Neuronal stem cell (in vitro differentiated cells): ENCODE data around the gene LILRB4.
"Not testable (repeated sequence)": the region's sequence is repeated elsewhere in the genome, so short reads cannot be mapped to it uniquely, and the experiment has no call there.

Source experiments
- DNase-seq: peaks from one replicate; pipeline ENCODE4 v3.0.0-alpha.2; 2013; ENCODE audit warnings: low spot score
- H2AFZ ChIP-seq: one replicate; pipeline ENCODE4 v1.6.1; 2013; ENCODE audit warnings: mild to moderate bottlenecking, low read length, inconsistent platforms
- H2AK5ac ChIP-seq: 2 replicates; pipeline ENCODE4 v1.6.1; 2013; ENCODE audit warnings: low read depth, mild to moderate bottlenecking, inconsistent platforms, low read length, moderate library complexity, mixed read lengths
- H2BK120ac ChIP-seq: 2 replicates; pipeline ENCODE4 v1.6.1; 2013; ENCODE audit warnings: low read depth, mild to moderate bottlenecking, inconsistent platforms, low read length, moderate library complexity, mixed read lengths
- H2BK12ac ChIP-seq: one replicate; pipeline ENCODE4 v1.6.1; 2013; ENCODE audit warnings: low read length, inconsistent platforms
- H2BK15ac ChIP-seq: 2 replicates; pipeline ENCODE4 v1.6.1; 2013; ENCODE audit warnings: mild to moderate bottlenecking, low read length, inconsistent platforms, mixed read lengths
- H2BK5ac ChIP-seq: one replicate; pipeline ENCODE4 v1.6.1; 2013; ENCODE audit warnings: inconsistent platforms, mild to moderate bottlenecking, low read length, moderate library complexity
- H3K14ac ChIP-seq: one replicate; pipeline ENCODE4 v1.6.1; 2013; ENCODE audit warnings: low read length, inconsistent platforms
- H3K18ac ChIP-seq: 2 replicates; pipeline ENCODE4 v1.6.1; 2013; ENCODE audit warnings: low read length, inconsistent platforms
- H3K23ac ChIP-seq: 2 replicates; pipeline ENCODE4 v1.6.1; 2013; ENCODE audit warnings: low read depth, mild to moderate bottlenecking, mixed read lengths, low read length, inconsistent platforms; ENCODE audit not compliant: poor library complexity
- H3K27ac ChIP-seq: replicated peaks from 3 replicates; pipeline ENCODE4 v1.5.1; 2013; ENCODE audit warnings: low read length, inconsistent platforms
- H3K27me3 ChIP-seq, 3 experiments: 2 replicates each; pipeline ENCODE4 v1.6.1; 2013; ENCODE audit warnings: low read length in 3 of 3, mild to moderate bottlenecking in 2 of 3, inconsistent platforms in 1 of 3, low read depth in 1 of 3, mixed read lengths in 1 of 3, moderate library complexity in 1 of 3; ENCODE audit not compliant: control insufficient read depth in 3 of 3, insufficient read depth in 3 of 3
- H3K36me3 ChIP-seq, 2 donors: replicated peaks in 1 of 2; 2 replicates each; pipeline ENCODE4 v1.6.1; 2013; ENCODE audit warnings: low read length in 2 of 2; ENCODE audit not compliant: control insufficient read depth in 2 of 2, insufficient read depth in 2 of 2
- H3K4ac ChIP-seq: 2 replicates; pipeline ENCODE4 v1.6.1; 2013; ENCODE audit warnings: inconsistent platforms, mild to moderate bottlenecking, low read length, moderate library complexity
- H3K4me1 ChIP-seq, 2 donors: 1 replicate in 1 of 2; 2 replicates in 1 of 2; pipeline ENCODE4 v1.6.1; 2013; ENCODE audit warnings: low read length in 2 of 2, low read depth in 1 of 2; ENCODE audit not compliant: control insufficient read depth in 2 of 2, insufficient read depth in 1 of 2
- H3K4me2 ChIP-seq: one replicate; pipeline ENCODE4 v1.6.1; 2013; ENCODE audit warnings: mild to moderate bottlenecking, low read length, inconsistent platforms; ENCODE audit not compliant: insufficient read depth, poor library complexity, severe bottlenecking
- H3K4me3 ChIP-seq, 2 donors: 2 replicates each; pipeline ENCODE4 v1.5.1; 2013; ENCODE audit warnings: low read length in 2 of 2, mild to moderate bottlenecking in 2 of 2, inconsistent platforms in 1 of 2, moderate library complexity in 1 of 2
- H3K79me1 ChIP-seq: one replicate; pipeline ENCODE4 v1.6.1; 2013; ENCODE audit warnings: low read depth, mild to moderate bottlenecking, inconsistent platforms, low read length, moderate library complexity
- H3K9ac ChIP-seq: one replicate; pipeline ENCODE4 v1.6.1; 2013; ENCODE audit warnings: mild to moderate bottlenecking, low read depth, low read length, inconsistent platforms; ENCODE audit not compliant: poor library complexity
- H3K9me3 ChIP-seq, 2 donors: replicated peaks in 1 of 2; 2 replicates each; pipeline versions ENCODE3 to v1.6.1; 2013; ENCODE audit warnings: low read length in 2 of 2, mild to moderate bottlenecking in 2 of 2, inconsistent platforms in 1 of 2, low read depth in 1 of 2, mixed read lengths in 1 of 2, moderate library complexity in 1 of 2; ENCODE audit not compliant: control insufficient read depth in 2 of 2, insufficient read depth in 1 of 2
- H4K8ac ChIP-seq: one replicate; pipeline ENCODE4 v1.6.1; 2013; ENCODE audit warnings: low read depth, mild to moderate bottlenecking, inconsistent platforms, low read length, moderate library complexity
- H4K91ac ChIP-seq: one replicate; pipeline ENCODE4 v1.6.1; 2013; ENCODE audit warnings: low read length, low read depth, mild to moderate bottlenecking, inconsistent platforms; ENCODE audit not compliant: poor library complexity
- WGBS, 2 donors: extraction: QIAGEN DNeasy Blood & Tissue Kit; methylation state at CpG; one replicate each; pipeline ENCODE4 v1.1.7; 2013; ENCODE audit warnings: missing lambda C conversion rate in 2 of 2, mixed read lengths in 1 of 2; ENCODE audit not compliant: insufficient read length in 2 of 2, insufficient replicate concordance in 1 of 2; ENCODE audit errors: extremely low coverage in 2 of 2; 5-methylcytosine and 5-hydroxymethylcytosine counted together

The LILRB4 gene

GRCh38 chr19:54677217-54677616 lies 14.4 kb downstream of the LILRB4 start:
- Histone ChIP-seq H2BK15ac (no peak overlapping the region), H3K4me2 (no peak overlapping the region), H4K8ac (no peak overlapping the region), H2AFZ (no peak overlapping the region), H3K14ac (no peak overlapping the region), H3K4ac (no peak overlapping the region), H3K27me3 (no peaks in the 10 kb centered on the region), H2BK120ac (no peak overlapping the region), H3K9me3 (peaks cover 0 to 11% of the 10 kb centered on the region in 2 donors), H3K4me1 (no peaks in the 10 kb centered on the region), H3K27ac (no peak overlapping the region), H4K91ac (no peak overlapping the region), H3K23ac (no peak overlapping the region), H3K9ac (no peak overlapping the region), H3K18ac (no peak overlapping the region), H3K79me1 (no peaks in the 10 kb centered on the region), H2AK5ac (no peak overlapping the region), H3K36me3 (no peaks in the 10 kb centered on the region), H3K4me3 (no peak overlapping the region), H2BK5ac (no peak overlapping the region), H2BK12ac (no peak overlapping the region)
- no CpG with 5 or more reads among the region's 4 CpGs for WGBS, 2 donors
- no peak for DNase-seq

- WGBS, 2 donors: no CpG with 5 or more reads among the region's 12 CpGs
- not testable (repeated sequence) for H3K4ac ChIP-seq, H3K36me3 ChIP-seq, H2AK5ac ChIP-seq, H3K18ac ChIP-seq, H3K4me3 ChIP-seq, H2BK5ac ChIP-seq, H2AFZ ChIP-seq, H2BK120ac ChIP-seq, H4K8ac ChIP-seq, H3K27ac ChIP-seq, H3K14ac ChIP-seq, H3K79me1 ChIP-seq, DNase-seq, H2BK12ac ChIP-seq, H3K23ac ChIP-seq, H4K91ac ChIP-seq, H3K4me1 ChIP-seq, H3K9ac ChIP-seq, H3K27me3 ChIP-seq, H2BK15ac ChIP-seq, H3K4me2 ChIP-seq
- H3K9me3 ChIP-seq: peaks cover 0 to 18% of the 10 kb centered on the region in 2 donors
Measured at GRCh38 chr19:54681596-54681995, 18.8 kb downstream of the LILRB4 start.

DNA sequence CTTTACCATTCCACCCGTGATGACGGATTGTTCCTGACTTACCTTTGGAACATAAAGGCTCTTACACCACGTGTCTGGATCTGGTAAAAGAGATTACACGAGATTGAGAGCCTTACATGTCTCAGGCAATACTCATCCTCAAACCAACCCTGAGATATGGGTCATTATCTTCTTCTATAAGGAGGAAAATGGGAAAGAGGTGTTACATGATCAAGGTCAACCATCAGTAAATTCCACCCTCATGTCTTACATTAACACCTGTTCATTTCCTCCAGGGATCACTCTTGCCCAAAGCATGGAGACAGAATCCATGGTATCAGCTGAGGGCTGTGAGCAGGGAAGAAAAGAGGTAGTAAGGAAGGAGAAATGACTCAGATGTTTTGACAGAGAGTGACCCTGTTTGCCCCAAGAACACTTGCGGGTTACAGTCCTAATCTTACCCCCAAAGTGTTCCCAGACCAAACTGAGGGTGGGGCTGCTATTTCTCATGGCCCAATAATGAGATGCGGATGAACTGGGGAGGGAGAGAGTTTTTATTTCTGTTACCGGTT lies 19.6 kb downstream of the LILRB4 start:
- Histone ChIP-seq H3K27ac (no peak overlapping the region), H4K91ac (no peak overlapping the region), H3K18ac (no peak overlapping the region), H2BK120ac (no peak overlapping the region), H3K27me3 (no peaks in the 10 kb centered on the region), H3K9me3 (peaks cover 0 to 16% of the 10 kb centered on the region in 2 donors), H3K4me2 (no peak overlapping the region), H3K4ac (no peak overlapping the region), H2AFZ (no peak overlapping the region), H3K9ac (no peak overlapping the region), H3K79me1 (no peaks in the 10 kb centered on the region), H2AK5ac (no peak overlapping the region), H3K4me3 (no peak overlapping the region), H3K4me1 (no peaks in the 10 kb centered on the region), H2BK12ac (no peak overlapping the region), H3K36me3 (no peaks in the 10 kb centered on the region), H3K23ac (no peak overlapping the region), H2BK5ac (no peak overlapping the region), H2BK15ac (no peak overlapping the region), H4K8ac (no peak overlapping the region), H3K14ac (no peak overlapping the region)
- no peak for DNase-seq
- no CpG with 5 or more reads among the region's 7 CpGs for WGBS, 2 donors

- no peak overlapping the region for H2BK120ac ChIP-seq
- H2BK5ac ChIP-seq: no peak overlapping the region
- H2BK15ac ChIP-seq: no peak overlapping the region
- H3K4me3 ChIP-seq: no peak overlapping the region
- H4K91ac ChIP-seq: no peak overlapping the region
- peaks cover 0 to 16% of the 10 kb centered on the region in 2 donors for H3K9me3 ChIP-seq
- no peak overlapping the region for H4K8ac ChIP-seq
- H3K14ac ChIP-seq: no peak overlapping the region
- DNase-seq: no peak
- no peak overlapping the region for H3K27ac ChIP-seq
- H3K23ac ChIP-seq: no peak overlapping the region
- H3K4me2 ChIP-seq: no peak overlapping the region
- no peak overlapping the region for H3K18ac ChIP-seq
- no peak overlapping the region for H3K4ac ChIP-seq
- no peak overlapping the region for H2AK5ac ChIP-seq
- no CpG with 5 or more reads among the region's 3 CpGs for WGBS, 2 donors
- no peak overlapping the region for H2AFZ ChIP-seq
- no peak overlapping the region for H2BK12ac ChIP-seq
- no peaks in the 10 kb centered on the region for H3K4me1 ChIP-seq
- H3K79me1 ChIP-seq: no peaks in the 10 kb centered on the region
- no peak overlapping the region for H3K9ac ChIP-seq
- no peaks in the 10 kb centered on the region for H3K27me3 ChIP-seq
- H3K36me3 ChIP-seq: no peaks in the 10 kb centered on the region
Measured at GRCh38 chr19:54684527-54684926, 21.7 kb downstream of the LILRB4 start.
